ENCODE measurements around the gene TRMT61B.

Gene TRMT61B

GRCh38 chr2:28855977-28856376, 14.1 kb downstream of the TRMT61B start:
- no peak for DNase-seq (ENCODE audit: low spot score)

DNA sequence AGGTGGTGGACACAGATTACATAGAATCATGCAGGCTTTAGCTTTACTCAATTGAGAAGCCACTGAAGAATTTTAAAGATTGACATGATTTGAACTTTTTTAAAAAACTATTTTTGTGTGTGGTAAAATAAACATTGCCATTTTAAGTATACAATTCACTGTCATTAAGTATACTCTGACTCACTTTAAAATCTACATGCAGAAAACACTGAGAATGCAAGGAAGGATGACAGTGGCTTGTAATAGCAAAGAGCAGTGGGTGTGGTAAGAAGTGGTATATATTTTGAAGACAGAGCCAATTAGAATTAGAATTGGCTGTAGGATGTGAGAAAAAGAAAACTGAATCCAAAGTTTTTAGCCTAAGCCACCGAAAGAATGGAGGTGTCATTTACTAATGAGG, 14.9 kb downstream of the TRMT61B start:
- no peak for DNase-seq (ENCODE audit: low spot score)

DNA sequence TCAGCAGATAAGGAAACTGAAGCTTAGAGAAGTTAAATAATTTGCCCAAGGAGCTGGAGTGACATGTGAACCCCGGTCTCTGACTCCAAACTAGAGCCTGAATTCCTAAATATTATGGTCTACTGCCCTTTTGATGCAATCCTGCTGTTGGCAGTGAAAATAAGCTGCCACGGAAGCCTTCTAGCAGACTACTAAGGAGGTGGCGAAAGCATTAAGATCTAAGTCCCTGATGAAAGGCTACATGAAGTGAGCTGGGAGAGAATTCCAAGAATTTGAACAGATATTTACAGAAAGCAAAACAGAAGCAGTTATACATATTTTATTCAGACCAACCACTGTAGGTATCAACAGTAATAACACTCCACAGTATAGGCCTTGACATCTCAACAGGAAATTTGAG, 28.1 kb downstream of the TRMT61B start:
- DNase-seq (ENCODE audit: low spot score) = no peak

DNA sequence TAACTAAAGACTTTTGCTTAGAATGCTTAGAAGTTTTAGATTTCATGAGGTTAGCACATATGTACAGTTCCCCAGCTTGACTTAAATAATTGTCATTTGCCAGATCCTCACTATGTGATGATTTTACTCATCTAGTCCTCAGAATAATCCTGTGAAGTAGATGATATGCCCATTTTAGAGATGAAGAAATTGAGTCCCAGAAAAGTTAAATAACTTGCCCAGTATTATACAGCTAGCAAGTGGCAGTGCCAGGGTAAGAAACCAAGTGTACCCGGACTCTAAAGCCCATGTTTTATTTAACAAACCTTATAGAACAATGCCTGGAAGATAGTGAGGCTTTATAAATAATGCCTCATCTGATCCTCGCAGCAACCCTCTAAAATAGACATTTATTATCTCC, 31.1 kb downstream of the TRMT61B start:
- no peak for DNase-seq (ENCODE audit: low spot score)

GRCh38 chr2:28835781-28836180, 34.3 kb downstream of the TRMT61B start:
- no peak for DNase-seq (ENCODE audit: low spot score)

GRCh38 chr2:28833740-28834470, 36.2 kb downstream of the TRMT61B start:
- no peak for DNase-seq (ENCODE audit: low spot score)

GRCh38 chr2:28828382-28828781, 41.7 kb downstream of the TRMT61B start:
- DNase-seq (ENCODE audit: low spot score) = no peak

DNA sequence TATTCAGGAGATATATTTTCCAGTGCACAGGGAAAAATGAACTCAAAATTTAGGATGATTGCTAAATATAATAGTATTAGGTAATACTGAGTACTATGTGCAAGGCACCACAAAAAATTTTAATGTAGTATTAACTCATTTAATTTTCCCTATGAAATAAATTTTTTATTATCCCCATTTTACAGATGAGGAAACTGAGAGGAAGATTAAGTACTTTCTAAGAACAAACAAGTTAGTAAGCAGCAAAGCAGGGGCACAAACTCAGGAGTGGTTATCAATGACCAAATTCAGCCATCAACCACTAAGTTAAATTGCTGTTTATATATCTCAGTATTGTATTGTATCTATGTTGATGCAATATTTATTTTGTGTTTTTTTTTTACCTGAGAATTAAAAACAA, 45.2 kb downstream of the TRMT61B start:
- no peak for DNase-seq (ENCODE audit: low spot score)

DNA sequence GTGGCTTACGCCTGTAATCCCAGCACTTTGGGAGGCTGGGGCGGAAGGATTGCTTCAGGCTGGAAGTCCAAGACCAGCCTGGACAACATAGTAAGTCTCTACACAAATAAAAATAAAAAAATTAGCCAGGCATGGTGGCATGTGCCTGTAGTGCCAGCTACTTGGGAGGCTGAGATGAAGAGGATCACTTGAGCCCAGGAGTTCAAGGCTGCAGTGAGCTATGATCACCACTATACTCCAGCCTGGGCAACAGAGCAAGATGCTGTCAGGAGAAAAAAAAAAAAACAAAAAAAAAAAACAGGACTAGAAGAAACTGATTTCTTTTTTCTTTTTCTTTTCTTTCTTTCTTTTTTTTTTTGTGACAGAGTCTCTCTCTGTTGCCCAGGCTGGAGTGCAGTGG, 45.9 kb downstream of the TRMT61B start:
- no peak for DNase-seq (ENCODE audit: low spot score)

DNA sequence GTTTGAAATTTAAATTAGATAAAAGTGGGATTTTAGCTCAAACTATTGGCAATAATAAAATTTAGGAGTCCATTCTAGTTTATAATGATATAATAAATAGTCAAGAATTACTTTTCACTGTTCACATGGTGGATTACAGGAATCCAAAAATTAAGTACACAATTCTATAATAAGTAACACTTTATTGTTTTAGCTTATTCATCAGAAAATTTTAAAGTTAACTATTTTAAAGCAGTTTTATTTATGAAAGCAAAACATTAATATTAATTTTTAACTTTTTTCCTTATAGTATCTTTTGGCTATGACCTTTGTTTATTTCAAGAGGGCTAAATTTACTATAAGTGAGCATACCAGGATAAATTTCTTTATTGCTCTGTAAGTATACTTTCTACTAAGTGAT, 48.1 kb downstream of the TRMT61B start:
- no peak for DNase-seq (ENCODE audit: low spot score)

DNA sequence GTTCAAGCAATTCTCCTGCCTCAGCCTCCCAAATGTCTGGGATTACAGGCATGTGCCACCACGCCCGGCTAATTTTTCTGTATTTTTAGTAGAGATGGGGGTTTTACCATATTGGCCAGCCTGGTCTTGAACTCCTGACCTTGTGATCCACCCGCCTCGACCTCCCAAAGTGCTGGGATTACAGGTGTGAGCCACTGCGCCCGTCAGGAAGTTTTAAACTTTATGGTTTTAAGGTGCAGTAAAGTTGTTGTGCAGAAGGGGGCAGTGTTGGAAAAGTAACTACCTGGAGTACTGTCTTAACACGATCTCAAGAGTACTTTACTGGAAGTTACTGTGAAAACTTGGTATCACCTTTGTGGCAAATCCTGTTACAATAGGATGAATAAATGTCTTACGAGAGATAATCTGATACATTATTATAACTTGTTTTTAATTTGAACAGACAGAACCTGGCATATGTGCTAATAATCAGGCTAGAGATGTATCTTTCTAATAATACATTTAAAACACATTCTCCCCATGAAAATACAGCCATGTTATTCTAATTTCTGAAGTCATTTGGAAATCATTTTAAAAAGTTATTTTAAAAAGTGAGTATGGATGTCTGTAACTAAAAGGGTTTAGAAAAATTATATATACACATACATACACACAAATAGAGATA, 48.7 kb downstream of the TRMT61B start:
- peak; percentile 48 for DNase-seq (ENCODE audit: low spot score)

GRCh38 chr2:28818053-28818452, 52.1 kb downstream of the TRMT61B start:
- DNase-seq (ENCODE audit: low spot score) = no peak

GRCh38 chr2:28810384-28811285, 59.5 kb downstream of the TRMT61B start, which contains the start of gene SPDYA:
Gene SPDYA (plus strand): TSS chr2:28810834. CDS start chr2:28816015, 5,181 bp downstream.
- peak; percentile 70 for DNase-seq (ENCODE audit: low spot score)

DNA sequence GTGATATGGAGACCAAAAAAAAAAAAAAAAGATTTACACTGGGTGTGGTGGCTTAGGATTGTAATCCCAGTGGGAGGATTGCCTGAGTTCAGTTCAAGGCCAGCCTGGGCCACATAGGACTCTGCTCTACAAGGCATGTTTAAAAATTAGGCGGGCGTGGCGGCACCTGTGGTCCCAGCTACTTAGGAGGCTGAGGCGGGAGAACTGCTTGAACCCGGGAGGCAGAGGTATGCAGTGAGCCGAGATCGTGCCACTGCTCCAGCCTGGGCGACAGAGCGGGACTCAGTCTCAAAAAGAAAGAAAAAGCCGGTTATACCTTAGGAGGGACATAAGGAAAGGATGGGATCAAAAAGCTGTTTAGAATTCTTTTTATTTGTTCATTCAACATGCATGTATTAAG, 60.2 kb downstream of the TRMT61B start:
- DNase-seq (ENCODE audit: low spot score) = no peak

DNA sequence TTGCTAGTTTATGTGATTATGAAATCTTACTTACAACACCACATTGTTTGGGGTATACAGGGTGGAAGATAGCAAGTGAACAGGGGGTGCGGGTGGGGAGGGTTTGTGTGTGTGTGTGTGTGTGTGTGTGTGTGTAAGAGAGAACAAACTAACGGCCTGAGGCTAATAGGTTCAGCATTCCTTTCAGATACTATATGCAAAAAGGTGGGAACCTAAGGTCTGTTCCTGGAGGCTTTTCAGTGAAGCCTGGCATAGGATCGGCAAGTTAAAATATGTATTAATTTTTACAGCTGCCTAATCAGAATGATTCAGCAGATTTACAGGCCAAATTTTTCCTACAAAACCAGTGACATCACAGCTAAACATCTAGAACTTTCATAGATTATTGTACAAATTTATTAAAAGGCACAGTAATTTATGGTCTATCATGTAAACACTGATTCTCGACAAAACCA, 67.1 kb downstream of the TRMT61B start:
- no peak for DNase-seq (ENCODE audit: low spot score)

DNA sequence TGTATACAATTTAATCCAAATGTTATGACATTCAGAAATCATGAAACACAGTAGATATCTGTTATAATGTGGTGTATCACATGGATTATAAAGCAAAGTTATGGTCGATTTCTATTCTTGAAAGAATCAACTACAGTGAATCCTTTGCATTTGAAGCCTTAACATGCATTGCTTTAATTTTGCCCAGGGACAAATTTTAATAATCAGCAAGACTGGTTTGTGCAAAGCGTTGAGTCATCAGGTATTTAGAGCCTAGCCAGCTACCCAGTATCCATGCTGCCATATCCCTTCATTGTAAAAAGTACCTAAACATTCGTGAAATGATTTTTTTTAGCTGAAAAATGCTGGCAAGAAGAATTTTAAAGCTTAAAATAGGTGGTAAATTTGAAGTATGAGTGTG, 68.4 kb downstream of the TRMT61B start:
- no peak for DNase-seq (ENCODE audit: low spot score)

Measured in Ammon's horn (tissue), 1 donor.